ENCODE data around the gene ATP10D. TPM values are rescaled to one million over a fixed set of nuclear protein-coding genes. Genes with fewer than 3 reads are reported as not detected.

Gene ATP10D
- total RNA-seq, 2 donors from 2014 or later, result 11.3 to 14.1 TPM

GRCh38 chr4:47639531-47639930 is 154.5 kb downstream of the ATP10D start:
- ATAC-seq, result no peak
- DNase-seq, result no peak
- intact Hi-C loops (cut with DNase I), result no loop called here

- ATAC-seq (no peak), DNase-seq (no peak)
- intact Hi-C loops (cut with DNase I), result no loop called here
These were observed 155.8 kb downstream of the ATP10D start for GRCh38 chr4:47640911-47641310.

DNA sequence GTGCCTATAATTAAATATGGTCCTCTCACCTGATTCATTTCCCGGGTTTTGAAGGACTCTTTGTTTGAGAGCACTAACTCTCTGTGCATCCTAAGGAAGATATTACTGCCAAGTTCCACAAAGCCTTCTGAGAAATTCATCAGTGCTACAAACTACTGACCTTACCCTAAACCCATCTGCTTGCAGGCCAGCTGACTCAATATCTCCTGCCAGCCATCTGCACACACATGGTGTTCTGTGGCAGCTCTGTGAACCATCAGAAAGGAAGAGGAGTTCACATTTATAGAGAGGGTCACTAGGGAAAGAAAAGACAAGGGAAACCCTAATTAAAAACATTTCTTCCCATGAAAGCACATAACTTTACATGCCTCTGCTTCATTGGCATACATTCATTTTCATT is 156.7 kb downstream of the ATP10D start:
- intact Hi-C loops (cut with DNase I), result no loop called here
- DNase-seq, result no peak
- peak in 1 of 2 donors; percentile 70 for ATAC-seq

DNA sequence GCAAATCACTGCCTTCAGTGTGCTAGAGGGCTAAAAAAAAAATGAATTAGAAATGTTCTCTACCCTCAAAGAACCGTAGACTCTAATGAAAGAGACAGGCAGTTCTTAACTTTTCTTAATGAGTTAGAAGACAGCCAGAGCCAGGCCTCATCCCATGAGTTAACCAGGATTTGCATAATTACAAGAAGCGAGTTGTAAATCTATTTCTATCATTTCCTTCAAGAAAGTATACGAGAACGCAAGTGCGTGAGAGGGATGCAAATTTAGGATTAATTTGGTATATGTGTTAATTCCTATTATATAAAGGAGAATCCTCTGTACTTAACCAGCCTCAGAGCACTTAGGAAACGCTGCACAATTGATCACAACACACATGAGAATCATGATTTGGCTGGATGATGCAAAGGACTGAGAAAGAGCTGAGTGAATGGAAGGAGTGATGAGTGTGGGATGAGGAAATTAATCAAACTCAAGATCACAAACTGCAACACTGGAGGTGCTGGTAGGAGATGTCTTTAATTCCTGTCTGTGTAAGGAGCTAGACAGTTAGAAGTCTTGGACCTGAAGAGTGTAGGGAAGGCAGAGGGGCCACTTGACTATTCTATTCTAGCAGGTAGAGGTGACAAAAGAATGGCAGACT is 157.2 kb downstream of the ATP10D start:
- intact Hi-C loops (cut with DNase I), result no loop called here
- ATAC-seq (no peak), DNase-seq (no peak)

Other genes with a start within 250 kb of the ATP10D start
- 10 to 100 TPM; 14.2 to 15.3 TPM for gene COMMD8, start 21.6 kb upstream of the ATP10D start, total RNA-seq